Measurements from ENCODE around the gene PRKCE. TPM values are rescaled to one million over a fixed set of nuclear protein-coding genes. Genes with fewer than 3 reads are reported as not detected.

PRKCE gene
- total RNA-seq, 1 donor from 2014 or later: 39.6 TPM

- no peak for DNase-seq (ENCODE audit: extremely low read depth, low read depth, low spot score)
Observed at GRCh38 chr2:46170026-46170425, 518.6 kb downstream of the PRKCE start.

- no peak for DNase-seq (ENCODE audit: extremely low read depth, low read depth, low spot score)
Observed at GRCh38 chr2:46170611-46171350, 519.3 kb downstream of the PRKCE start.

GRCh38 chr2:46171411-46171953, 520.0 kb downstream of the PRKCE start:
- DNase-seq (ENCODE audit: extremely low read depth, low read depth, low spot score): no peak

- DNase-seq (ENCODE audit: extremely low read depth, low read depth, low spot score): no peak
Observed at GRCh38 chr2:46171996-46172546, 520.6 kb downstream of the PRKCE start.

DNA sequence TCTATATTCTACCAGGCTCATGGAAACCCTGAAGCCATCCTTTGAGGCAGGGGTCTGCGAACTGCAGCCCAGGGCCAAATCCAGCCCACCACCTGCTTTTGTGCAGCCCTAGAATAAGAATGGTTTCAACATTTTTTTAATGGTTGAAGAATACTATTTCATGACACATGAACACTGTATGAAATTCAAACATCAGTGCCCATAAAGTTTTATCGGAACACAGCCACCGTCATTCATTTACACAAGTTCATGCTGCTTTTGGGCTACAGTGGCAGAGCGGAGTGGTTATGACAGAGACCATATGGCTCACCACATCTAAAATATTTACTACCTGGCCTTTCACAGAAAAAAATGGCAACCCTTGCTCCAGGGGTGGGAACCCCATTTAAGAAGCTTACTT, 521.6 kb downstream of the PRKCE start:
- DNase-seq (ENCODE audit: extremely low read depth, low read depth, low spot score): no peak

- DNase-seq (ENCODE audit: extremely low read depth, low read depth, low spot score): no peak
Observed at GRCh38 chr2:46173636-46174250, 522.3 kb downstream of the PRKCE start.

- DNase-seq (ENCODE audit: extremely low read depth, low read depth, low spot score): no peak
Observed at GRCh38 chr2:46174345-46175170, 523.1 kb downstream of the PRKCE start.

DNA sequence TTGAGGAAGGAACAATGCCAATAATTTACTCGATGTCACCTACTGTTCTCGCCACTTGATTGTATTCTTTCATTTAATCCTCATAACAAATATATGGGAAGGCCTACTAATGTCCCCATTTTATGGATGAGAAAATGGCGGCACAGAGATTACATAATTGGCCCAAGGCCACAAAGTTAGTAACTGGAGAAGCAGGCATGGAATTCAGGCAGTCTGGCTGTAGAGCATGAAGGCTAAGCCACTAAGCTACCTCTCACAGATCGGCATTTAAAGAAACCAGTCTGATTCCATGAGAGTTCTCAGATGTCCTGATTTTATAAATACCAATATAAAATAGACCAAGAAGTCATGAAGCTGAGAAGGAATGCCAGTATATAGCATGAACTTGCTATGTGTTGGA, 523.9 kb downstream of the PRKCE start:
- DNase-seq (ENCODE audit: extremely low read depth, low read depth, low spot score): no peak

GRCh38 chr2:46177461-46178089, 526.1 kb downstream of the PRKCE start:
- no peak for DNase-seq (ENCODE audit: extremely low read depth, low read depth, low spot score)

DNA sequence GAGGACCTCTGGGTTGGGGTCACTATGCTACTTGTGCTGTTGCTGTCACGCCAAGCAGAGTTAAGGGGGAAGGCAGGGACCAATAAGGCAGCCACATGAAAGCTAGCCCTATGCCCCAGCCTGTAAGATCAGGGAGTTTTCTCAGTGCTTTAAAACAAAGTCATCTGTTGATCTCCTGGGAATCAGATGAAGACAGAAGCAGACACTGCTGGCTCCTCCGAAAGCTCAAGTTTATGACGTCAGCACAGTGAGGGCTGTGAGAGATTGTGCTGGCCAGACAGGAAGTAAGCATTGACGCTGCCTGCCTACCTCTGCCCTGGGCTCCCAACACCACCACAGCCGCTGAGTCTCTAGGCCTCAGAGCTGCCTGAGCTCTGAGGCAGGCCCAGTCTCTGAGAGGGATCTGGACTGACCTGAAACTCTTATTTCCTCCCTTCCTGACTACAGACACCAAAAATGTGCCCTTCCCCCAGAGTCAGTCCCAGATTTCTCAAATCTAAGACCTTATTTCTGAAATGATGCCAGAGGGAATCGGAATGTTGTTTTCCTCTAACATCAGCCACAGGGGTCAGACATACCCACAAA, 527.7 kb downstream of the PRKCE start:
- no peak for DNase-seq (ENCODE audit: extremely low read depth, low read depth, low spot score)

DNA sequence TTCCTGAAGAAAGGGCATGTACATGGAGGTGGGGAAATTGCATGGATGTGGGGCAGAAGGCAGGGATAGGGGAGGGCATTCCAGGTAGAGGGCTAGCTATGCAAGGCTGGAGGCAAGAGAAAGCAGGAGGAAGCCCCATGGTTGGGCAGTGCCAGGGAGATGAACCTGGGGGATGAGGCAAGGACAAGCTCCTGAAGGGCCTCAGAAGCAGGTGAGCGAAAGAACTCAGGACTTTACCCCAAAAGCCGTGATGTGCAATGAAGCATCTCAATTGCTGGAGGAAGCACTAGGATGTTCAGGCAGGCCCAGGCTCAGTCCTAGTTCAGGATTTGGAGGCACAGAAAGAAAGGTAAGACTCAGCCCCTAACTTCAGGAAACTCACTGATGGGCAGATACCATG, 528.7 kb downstream of the PRKCE start:
- no peak for DNase-seq (ENCODE audit: extremely low read depth, low read depth, low spot score)

DNA sequence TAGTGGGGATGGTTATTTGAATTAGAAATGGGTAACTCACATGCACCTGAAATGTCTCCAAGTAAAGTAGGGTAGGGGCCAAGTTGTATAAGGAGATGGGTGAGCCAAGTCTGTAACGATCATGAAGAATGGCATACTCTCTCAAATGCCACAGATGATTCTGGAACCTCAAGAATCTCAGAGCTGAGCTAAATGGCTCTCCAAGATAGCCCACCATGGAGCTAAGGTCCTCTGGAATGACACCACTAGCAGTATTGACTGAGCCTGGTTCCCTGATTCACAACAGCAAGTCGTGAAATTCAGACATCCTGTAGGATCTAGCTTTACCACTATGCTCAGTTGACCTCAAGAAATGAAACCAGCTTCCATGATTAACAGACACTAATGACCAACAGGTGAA, 529.8 kb downstream of the PRKCE start:
- DNase-seq (ENCODE audit: extremely low read depth, low read depth, low spot score): no peak

DNA sequence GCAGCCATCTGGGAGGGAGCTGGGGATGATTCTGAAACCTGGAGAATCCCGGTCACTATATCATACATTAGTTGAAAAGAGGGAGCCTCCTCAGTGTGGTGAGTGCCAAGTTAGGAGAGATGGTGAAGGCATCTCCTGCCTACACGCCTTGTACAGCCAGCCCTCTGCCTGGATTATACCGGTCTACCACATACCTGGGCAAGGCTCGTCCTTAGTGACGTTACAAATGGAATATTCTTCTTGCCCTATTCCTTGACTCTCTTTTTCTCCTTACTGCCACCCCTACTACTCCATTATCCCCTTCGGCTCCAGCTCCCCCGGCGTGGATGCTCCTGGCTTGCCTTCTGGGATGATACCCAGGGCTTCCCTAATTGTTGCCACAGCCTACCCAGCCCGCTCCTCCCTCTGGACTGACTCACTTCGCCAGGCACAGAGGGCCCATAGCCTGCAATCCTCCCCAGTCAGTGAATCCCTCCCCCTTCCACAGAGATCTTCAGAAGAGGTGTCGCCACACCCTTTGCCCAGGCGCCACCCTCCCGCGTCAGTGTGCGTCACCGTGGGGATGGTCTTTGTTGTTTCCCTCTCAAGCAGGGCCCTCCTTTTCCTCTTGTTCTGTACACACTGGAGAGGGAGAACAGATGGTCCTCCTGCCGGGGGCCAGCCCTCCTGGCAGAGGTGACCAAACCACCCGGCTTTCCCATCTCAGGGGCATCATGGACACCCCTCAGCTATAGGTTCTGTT, 530.5 kb downstream of the PRKCE start:
- DNase-seq (ENCODE audit: extremely low read depth, low read depth, low spot score): no peak

DNA sequence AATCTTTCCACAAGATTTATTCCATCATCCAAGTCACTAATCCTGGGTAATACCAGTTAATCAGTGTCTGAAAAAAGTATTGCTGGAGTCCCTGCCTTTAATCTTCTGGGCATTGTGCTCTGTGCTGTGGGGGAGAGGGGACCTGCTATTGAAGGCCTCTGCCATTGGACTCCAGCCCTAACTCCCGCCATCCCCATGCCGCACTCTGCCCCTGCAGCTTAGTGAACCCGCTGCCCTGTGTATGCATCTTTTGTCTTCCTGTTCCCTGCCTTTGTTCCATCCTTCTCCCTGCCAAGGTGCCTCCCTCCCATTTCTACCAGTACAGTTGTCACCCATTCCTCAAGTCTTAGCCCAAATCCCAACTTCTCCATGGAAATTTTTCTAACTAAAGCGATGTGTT, 532.0 kb downstream of the PRKCE start:
- no peak for DNase-seq (ENCODE audit: extremely low read depth, low read depth, low spot score)

DNA sequence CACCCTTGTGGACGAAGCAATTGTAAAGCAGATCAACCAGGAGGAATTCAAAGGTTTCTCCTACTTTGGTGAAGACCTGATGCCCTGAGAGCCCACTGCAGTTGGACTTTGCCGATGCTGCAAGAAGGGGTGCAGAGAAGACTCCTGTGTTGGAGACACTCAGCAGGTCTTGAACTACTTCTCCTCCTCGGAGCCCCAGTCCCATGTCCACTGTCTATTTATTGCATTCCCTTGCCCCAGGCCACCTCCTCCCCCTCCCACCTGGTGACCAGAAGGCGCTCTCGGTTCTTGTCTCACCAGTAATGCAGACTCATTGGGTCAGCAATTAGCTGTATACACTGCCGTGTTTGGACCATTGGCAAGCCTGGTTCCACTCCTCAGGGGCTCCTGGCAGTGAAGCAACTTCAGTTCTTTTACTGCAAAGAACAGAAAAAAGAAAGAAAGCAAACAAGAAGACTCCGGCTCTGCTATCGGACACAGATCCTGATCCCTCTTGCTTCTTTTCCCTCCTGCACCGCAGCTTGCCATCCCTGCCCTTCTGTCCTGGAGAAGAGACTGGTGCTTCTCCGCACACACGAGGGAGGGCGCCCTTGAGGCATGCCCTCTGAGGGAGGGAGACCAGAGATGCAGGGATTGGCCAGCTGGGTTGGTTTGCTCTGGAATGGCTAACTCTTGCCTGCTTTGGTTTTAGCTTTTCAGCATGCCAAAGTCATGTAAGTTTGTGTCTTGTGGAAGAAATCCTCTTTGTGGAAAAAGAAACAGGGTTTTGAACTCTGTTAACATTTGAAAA, 533.5 kb downstream of the PRKCE start:
- no peak for DNase-seq (ENCODE audit: extremely low read depth, low read depth, low spot score)

GRCh38 chr2:46187112-46187618, 535.7 kb downstream of the PRKCE start:
- DNase-seq (ENCODE audit: extremely low read depth, low read depth, low spot score): no peak

GRCh38 chr2:46188041-46188716, 536.7 kb downstream of the PRKCE start:
- DNase-seq (ENCODE audit: extremely low read depth, low read depth, low spot score): no peak

- DNase-seq (ENCODE audit: extremely low read depth, low read depth, low spot score): no peak
Observed at GRCh38 chr2:46193356-46193755, 541.9 kb downstream of the PRKCE start.
